ENCODE results near the gene IL17RA. TPM values are rescaled to one million over a fixed set of nuclear protein-coding genes. Genes with fewer than 3 reads are reported as not detected.

Gene IL17RA
- total RNA-seq, 2 experiments from 2014 or later: 12.5 to 14.7 TPM

DNA sequence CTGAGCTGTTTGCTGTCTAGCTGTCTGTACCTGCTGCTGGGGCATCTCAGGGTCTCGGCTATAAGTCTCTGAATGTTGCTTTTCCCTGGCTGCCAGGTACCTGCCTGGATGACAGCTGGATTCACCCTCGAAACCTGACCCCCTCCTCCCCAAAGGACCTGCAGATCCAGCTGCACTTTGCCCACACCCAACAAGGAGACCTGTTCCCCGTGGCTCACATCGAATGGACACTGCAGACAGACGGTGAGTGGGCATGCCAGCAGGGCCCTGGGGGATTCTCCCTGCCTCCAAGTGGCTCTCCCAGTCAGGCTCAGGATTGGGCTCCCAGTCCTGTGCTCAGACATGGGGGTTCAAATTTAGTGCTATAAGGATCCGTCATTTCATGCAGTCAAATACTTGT is 12.9 kb downstream of the IL17RA start:
- Mint-ChIP-seq H3K36me3 (peaks cover 39% of the 10 kb centered on the region), H3K27ac (no peak overlapping the region), H3K9me3 (no peaks in the 10 kb centered on the region), H3K27me3 (no peaks in the 10 kb centered on the region), H3K4me1 (ENCODE audit: low read depth) (peaks cover 67% of the 10 kb centered on the region), H3K4me3 (no peak overlapping the region)
- ChIA-PET CTCF (interaction anchor here (2.0 to 2.5 kb wide), 2 partner anchors 22 to 74 kb away, joined by 4 to 7 read pairs; no protein-coding TSS in a partner anchor), POLR2A (no interaction called here)
- no peak for DNase-seq
- intact Hi-C loops (cut with micrococcal nuclease): loop anchor here (1.0 kb wide), 1 partner anchor 10 kb away; no protein-coding TSS in a partner anchor

GRCh38 chr22:17098379-17098819 is 13.6 kb downstream of the IL17RA start:
- intact Hi-C loops (cut with micrococcal nuclease): loop anchor here (1.0 kb wide), 1 partner anchor 11 kb away; no protein-coding TSS in a partner anchor
- Mint-ChIP-seq H3K9me3 (no peaks in the 10 kb centered on the region), H3K27me3 (no peaks in the 10 kb centered on the region), H3K27ac (peak overlapping the region; percentile 25), H3K36me3 (peaks cover 41% of the 10 kb centered on the region), H3K4me3 (no peak overlapping the region), H3K4me1 (ENCODE audit: low read depth) (peaks cover 62% of the 10 kb centered on the region)
- ChIA-PET CTCF (interaction anchor here (2.0 to 2.5 kb wide), 2 partner anchors 23 to 73 kb away, joined by 4 to 7 read pairs; no protein-coding TSS in a partner anchor), POLR2A (interaction anchor here (1.0 kb wide), 1 partner anchor 61 kb away, joined by 3 read pairs; no protein-coding TSS in a partner anchor)
- DNase-seq: peak; percentile 44

DNA sequence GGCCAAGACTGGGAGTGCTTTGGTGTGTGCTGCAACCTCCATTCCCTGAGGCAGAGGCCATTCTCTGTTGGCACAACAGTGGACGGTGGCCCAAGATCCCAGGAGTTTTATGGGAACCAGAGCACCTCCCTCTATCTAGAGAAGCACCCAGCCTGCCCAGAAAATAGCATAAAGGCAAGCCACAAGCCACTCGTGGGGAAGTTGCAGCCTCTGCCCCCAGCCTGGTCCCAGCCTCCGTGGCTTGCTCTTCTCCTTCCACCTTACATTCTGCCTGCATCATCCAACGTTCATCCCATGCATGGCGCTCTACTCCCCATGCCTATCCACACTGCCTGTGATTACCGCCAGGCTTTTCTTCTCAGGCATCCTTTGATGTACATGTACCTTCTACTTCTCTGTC is 15.8 kb downstream of the IL17RA start:
- ChIA-PET CTCF (no interaction called here), POLR2A (no interaction called here)
- no peak overlapping the region for H3K4me3 Mint-ChIP-seq
- no peak overlapping the region for H3K27ac Mint-ChIP-seq
- intact Hi-C loops (cut with micrococcal nuclease): no loop called here
- DNase-seq: no peak
- H3K9me3 Mint-ChIP-seq: no peaks in the 10 kb centered on the region
- H3K4me1 Mint-ChIP-seq (ENCODE audit: low read depth): peaks cover 59% of the 10 kb centered on the region
- no peaks in the 10 kb centered on the region for H3K27me3 Mint-ChIP-seq
- H3K36me3 Mint-ChIP-seq: peaks cover 46% of the 10 kb centered on the region

- Mint-ChIP-seq H3K9me3 (no peaks in the 10 kb centered on the region), H3K27me3 (no peaks in the 10 kb centered on the region), H3K36me3 (peaks cover 50% of the 10 kb centered on the region), H3K4me3 (no peak overlapping the region), H3K4me1 (ENCODE audit: low read depth) (peaks cover 69% of the 10 kb centered on the region), H3K27ac (peak overlapping the region; percentile 23)
- ChIA-PET POLR2A (no interaction called here), CTCF (interaction anchor here (1.1 kb wide), 1 partner anchor 70 kb away, joined by 5 read pairs; no protein-coding TSS in a partner anchor)
- DNase-seq: no peak
- intact Hi-C loops (cut with micrococcal nuclease): no loop called here
These were observed 16.9 kb downstream of the IL17RA start for GRCh38 chr22:17101475-17102296.

DNA sequence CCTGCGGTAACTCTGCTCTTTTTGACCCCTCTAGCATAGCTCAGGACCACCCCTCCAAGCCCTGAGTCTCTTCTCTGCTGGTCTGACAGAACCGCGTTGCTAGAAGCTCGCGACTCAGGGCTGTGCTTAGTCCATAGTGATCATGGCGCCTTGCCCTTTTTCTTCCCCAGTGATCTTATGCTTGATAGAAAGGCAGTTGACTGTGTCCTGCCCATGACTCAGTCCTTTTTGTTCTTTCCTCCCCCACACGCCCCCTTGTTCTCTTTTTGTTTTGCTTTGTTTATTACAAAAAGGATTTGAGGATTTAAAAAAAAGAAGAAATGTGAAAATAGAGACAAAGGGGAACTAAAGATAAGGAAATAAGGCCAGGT is 17.5 kb downstream of the IL17RA start:
- Mint-ChIP-seq H3K4me1 (ENCODE audit: low read depth) (peaks cover 70% of the 10 kb centered on the region), H3K36me3 (peaks cover 56% of the 10 kb centered on the region), H3K9me3 (no peaks in the 10 kb centered on the region), H3K4me3 (no peak overlapping the region), H3K27me3 (no peaks in the 10 kb centered on the region), H3K27ac (peak overlapping the region; percentile 23)
- intact Hi-C loops (cut with micrococcal nuclease): no loop called here
- POLR2A ChIA-PET: no interaction called here
- no peak for DNase-seq
- CTCF ChIA-PET: interaction anchor here (1.1 kb wide), 1 partner anchor 70 kb away, joined by 5 read pairs; no protein-coding TSS in a partner anchor

DNA sequence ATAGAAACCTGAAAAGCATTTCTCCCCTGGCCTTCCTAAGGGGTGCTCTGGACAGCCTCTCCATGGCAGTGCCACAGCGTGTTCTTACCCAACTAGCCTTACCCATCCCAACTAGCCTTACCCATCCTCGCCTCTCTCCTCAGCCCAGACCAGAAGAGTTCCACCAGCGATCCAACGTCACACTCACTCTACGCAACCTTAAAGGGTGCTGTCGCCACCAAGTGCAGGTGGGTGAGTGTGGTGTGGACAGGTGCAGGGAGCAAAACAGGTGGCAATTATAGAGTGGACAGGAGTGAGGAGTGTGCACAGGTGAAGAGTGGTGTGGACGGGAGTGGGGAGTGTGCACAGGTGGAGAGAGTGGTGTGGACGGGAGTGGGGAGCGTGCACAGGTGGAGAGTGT is 18.6 kb downstream of the IL17RA start:
- Mint-ChIP-seq H3K4me3 (no peak overlapping the region), H3K27me3 (no peaks in the 10 kb centered on the region), H3K27ac (no peak overlapping the region), H3K36me3 (peaks cover 59% of the 10 kb centered on the region), H3K4me1 (ENCODE audit: low read depth) (peaks cover 65% of the 10 kb centered on the region), H3K9me3 (no peaks in the 10 kb centered on the region)
- ChIA-PET POLR2A (no interaction called here), CTCF (no interaction called here)
- DNase-seq: no peak
- intact Hi-C loops (cut with micrococcal nuclease): no loop called here

DNA sequence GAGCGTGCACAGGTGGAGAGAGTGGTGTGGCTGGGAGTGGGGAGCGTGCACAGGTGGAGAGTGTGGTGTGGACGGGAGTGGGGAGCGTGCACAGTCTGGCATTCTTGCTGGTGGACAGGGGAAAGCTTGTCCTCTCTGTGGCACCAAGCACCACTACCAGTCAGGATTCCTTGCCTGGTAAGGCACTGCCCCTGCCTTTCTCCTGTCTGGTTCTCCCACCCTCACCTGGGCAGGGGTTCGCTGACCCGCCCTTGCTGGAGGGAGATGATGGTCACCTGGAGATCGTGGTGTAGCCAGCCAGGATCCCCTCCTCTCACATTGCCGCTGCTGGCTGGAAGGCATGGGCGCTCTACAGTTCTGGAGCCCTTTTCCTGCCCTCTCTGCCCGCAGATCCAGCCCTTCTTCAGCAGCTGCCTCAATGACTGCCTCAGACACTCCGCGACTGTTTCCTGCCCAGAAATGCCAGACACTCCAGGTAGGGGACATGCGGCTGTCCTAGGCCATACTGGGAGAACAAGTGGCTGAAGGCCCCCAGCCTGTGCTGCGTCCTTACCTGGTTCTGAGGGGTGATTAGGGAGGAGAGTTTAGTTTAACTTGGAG is 19.6 kb downstream of the IL17RA start:
- Mint-ChIP-seq H3K4me1 (ENCODE audit: low read depth) (peaks cover 54% of the 10 kb centered on the region), H3K4me3 (no peak overlapping the region)
- POLR2A ChIA-PET: no interaction called here

DNA sequence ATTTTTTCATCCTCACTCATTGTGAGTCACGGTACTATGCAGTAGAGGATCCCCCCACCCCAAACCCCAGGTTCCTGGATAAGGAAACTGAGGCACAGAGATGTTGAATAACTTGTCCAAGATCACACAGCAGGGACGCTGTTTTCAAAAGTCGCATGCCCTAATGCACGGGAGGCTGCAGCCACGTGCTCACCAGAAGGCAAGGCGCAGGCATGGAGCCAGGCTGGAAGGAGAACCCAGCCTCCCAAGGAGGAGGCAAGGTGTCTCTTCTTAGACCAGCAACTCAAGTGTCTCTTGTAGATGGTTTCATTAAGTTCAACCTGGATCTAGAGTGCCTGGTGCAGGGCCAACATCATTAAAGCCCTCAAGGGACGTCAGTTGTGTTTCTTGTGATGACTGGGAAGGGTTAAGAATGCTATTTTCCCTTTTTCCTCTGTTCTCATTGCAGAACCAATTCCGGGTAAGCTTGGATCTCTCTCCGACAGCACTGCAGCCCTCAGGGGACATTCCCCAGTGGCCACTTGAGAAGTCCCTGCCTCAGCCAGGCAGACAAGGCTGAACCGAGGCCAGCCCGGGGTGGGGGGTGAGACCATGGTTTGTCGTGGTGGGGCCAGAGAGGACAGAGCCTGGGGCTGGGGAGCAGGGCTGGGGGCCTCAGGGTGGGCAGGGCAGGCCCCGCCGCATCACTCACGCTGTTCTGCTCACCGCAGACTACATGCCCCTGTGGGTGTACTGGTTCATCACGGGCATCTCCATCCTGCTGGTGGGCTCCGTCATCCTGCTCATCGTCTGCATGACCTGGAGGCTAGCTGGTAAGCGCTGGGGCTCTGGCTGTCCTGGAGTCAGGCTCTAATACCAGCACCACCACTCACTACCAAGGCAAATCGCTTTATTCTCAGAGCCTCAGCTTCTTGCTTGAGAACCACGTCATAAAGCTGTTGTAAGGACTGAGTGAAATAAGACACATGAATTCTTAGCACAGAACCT is 20.6 kb downstream of the IL17RA start:
- intact Hi-C loops (cut with micrococcal nuclease): no loop called here
- Mint-ChIP-seq H3K9me3 (no peaks in the 10 kb centered on the region), H3K36me3 (peaks cover 43% of the 10 kb centered on the region), H3K4me1 (ENCODE audit: low read depth) (peaks cover 46% of the 10 kb centered on the region), H3K27me3 (no peaks in the 10 kb centered on the region), H3K4me3 (no peak overlapping the region), H3K27ac (no peak overlapping the region)
- POLR2A ChIA-PET: no interaction called here
- no peak for DNase-seq
- CTCF ChIA-PET: interaction anchor here (1.9 kb wide), 1 partner anchor 66 kb away, joined by 11 read pairs; no protein-coding TSS in a partner anchor

More for the DNA sequence above, 19.6 kb downstream of the IL17RA start:
- H3K9me3 Mint-ChIP-seq: no peaks in the 10 kb centered on the region
- intact Hi-C loops (cut with micrococcal nuclease): no loop called here
- H3K27me3 Mint-ChIP-seq: no peaks in the 10 kb centered on the region
- H3K27ac Mint-ChIP-seq: no peak overlapping the region
- H3K36me3 Mint-ChIP-seq: peaks cover 48% of the 10 kb centered on the region
- no peak for DNase-seq
- CTCF ChIA-PET: no interaction called here

- Mint-ChIP-seq H3K27ac (no peak overlapping the region), H3K27me3 (no peaks in the 10 kb centered on the region), H3K4me3 (peak overlapping the region; percentile 32), H3K9me3 (no peaks in the 10 kb centered on the region), H3K4me1 (ENCODE audit: low read depth) (peaks cover 38% of the 10 kb centered on the region), H3K36me3 (peaks cover 37% of the 10 kb centered on the region)
- intact Hi-C loops (cut with micrococcal nuclease): no loop called here
- ChIA-PET POLR2A (interaction anchor here (1.1 kb wide), 1 partner anchor 10 kb away, joined by 4 read pairs; no protein-coding TSS in a partner anchor), CTCF (interaction anchor here (1.1 to 1.9 kb wide), 3 partner anchors 11 to 65 kb away, joined by 3 to 11 read pairs (median 6); no protein-coding TSS in a partner anchor)
- no peak for DNase-seq
These were observed 21.5 kb downstream of the IL17RA start for GRCh38 chr22:17106161-17106784.

GRCh38 chr22:17106785-17107546 is 22.2 kb downstream of the IL17RA start:
- Mint-ChIP-seq H3K4me1 (ENCODE audit: low read depth) (peaks cover 33% of the 10 kb centered on the region), H3K27me3 (no peaks in the 10 kb centered on the region), H3K36me3 (peaks cover 30% of the 10 kb centered on the region), H3K27ac (peak overlapping the region; percentile 62), H3K4me3 (peak overlapping the region; percentile 32), H3K9me3 (no peaks in the 10 kb centered on the region)
- intact Hi-C loops (cut with micrococcal nuclease): no loop called here
- CTCF ChIA-PET: interaction anchor here (1.1 to 1.9 kb wide), 3 partner anchors 10 to 65 kb away, joined by 3 to 11 read pairs (median 6); no protein-coding TSS in a partner anchor
- peak; percentile 60 for DNase-seq
- POLR2A ChIA-PET: interaction anchor here (1.1 kb wide), 1 partner anchor 11 kb away, joined by 4 read pairs; no protein-coding TSS in a partner anchor

DNA sequence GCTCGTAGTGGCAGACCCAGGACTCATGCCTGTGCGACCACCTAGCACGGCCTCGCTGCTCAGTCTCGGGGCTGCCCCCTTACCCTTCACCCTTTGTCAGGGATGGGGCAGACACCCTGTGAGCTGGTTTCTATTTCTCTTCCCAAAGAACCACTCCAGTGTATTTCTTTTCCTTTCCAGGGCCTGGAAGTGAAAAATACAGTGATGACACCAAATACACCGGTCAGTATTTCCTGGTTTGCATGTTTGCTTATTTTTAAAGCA is 22.7 kb downstream of the IL17RA start:
- no peaks in the 10 kb centered on the region for H3K9me3 Mint-ChIP-seq
- DNase-seq: no peak
- ChIA-PET CTCF (interaction anchor here (1.7 to 2.4 kb wide), 2 partner anchors 10 to 64 kb away, joined by 6 read pairs; no protein-coding TSS in a partner anchor), POLR2A (interaction anchor here (1.1 kb wide), 1 partner anchor 12 kb away, joined by 4 read pairs; no protein-coding TSS in a partner anchor)
- H3K27me3 Mint-ChIP-seq: no peaks in the 10 kb centered on the region
- intact Hi-C loops (cut with micrococcal nuclease): no loop called here
- no peak overlapping the region for H3K4me3 Mint-ChIP-seq
- peaks cover 25% of the 10 kb centered on the region for H3K36me3 Mint-ChIP-seq
- H3K27ac Mint-ChIP-seq: no peak overlapping the region
- H3K4me1 Mint-ChIP-seq (ENCODE audit: low read depth): peaks cover 27% of the 10 kb centered on the region

Measured in activated CD4-positive, alpha-beta memory T cell treated with anti-CD3 and anti-CD28 coated beads for 36 hours (primary cell).